ENCODE data around the gene ACTN2.
"Not testable (repeated sequence)": the region's sequence is repeated elsewhere in the genome, so short reads cannot be mapped to it uniquely, and the experiment has no call there.

Gene ACTN2

GRCh38 chr1:236685917-236686814 lies at the start of gene ACTN2:
TSS of gene ACTN2 (plus strand) at chr1:236686499. CDS start at chr1:236686674, 175 bp downstream.
- peak; percentile 78 for DNase-seq

- DNase-seq: peak; percentile 40
Measured at GRCh38 chr1:236638945-236639344, 47.4 kb upstream of the ACTN2 start.

GRCh38 chr1:236639686-236640085 lies 46.6 kb upstream of the ACTN2 start:
- peak; percentile 53 for DNase-seq

GRCh38 chr1:236642763-236643162 lies 43.5 kb upstream of the ACTN2 start:
- no peak for DNase-seq

GRCh38 chr1:236645016-236645680 lies 41.2 kb upstream of the ACTN2 start:
- no peak for DNase-seq

GRCh38 chr1:236654511-236654910 lies 31.8 kb upstream of the ACTN2 start:
- DNase-seq: no peak

- peak; percentile 31 for DNase-seq
Measured at GRCh38 chr1:236654957-236655356, 31.3 kb upstream of the ACTN2 start.

GRCh38 chr1:236657398-236657797 lies 28.9 kb upstream of the ACTN2 start:
- no peak for DNase-seq

GRCh38 chr1:236659792-236660587 lies 26.3 kb upstream of the ACTN2 start:
- peak; percentile 28 for DNase-seq

GRCh38 chr1:236663934-236664333 lies 22.4 kb upstream of the ACTN2 start:
- no peak for DNase-seq

- not testable (repeated sequence) for DNase-seq
Measured at GRCh38 chr1:236668909-236669308, 17.4 kb upstream of the ACTN2 start.

- no peak for DNase-seq
Measured at GRCh38 chr1:236670060-236670459, 16.2 kb upstream of the ACTN2 start.

- DNase-seq: no peak
Measured at GRCh38 chr1:236673289-236673919, 12.9 kb upstream of the ACTN2 start.

- no peak for DNase-seq
Measured at GRCh38 chr1:236677641-236678235, 8.6 kb upstream of the ACTN2 start.

GRCh38 chr1:236681219-236681618 lies 5.1 kb upstream of the ACTN2 start:
- peak; percentile 35 for DNase-seq

- peak; percentile 39 for DNase-seq
Measured at GRCh38 chr1:236685205-236685916, 938 bp upstream of the ACTN2 start.

- DNase-seq: peak; percentile 22
Measured at GRCh38 chr1:236686815-236687160, 489 bp downstream of the ACTN2 start.

- no peak for DNase-seq
Measured at GRCh38 chr1:236687273-236687672, 974 bp downstream of the ACTN2 start.

GRCh38 chr1:236688705-236689104 lies 2.4 kb downstream of the ACTN2 start:
- no peak for DNase-seq

GRCh38 chr1:236689713-236690569 lies 3.6 kb downstream of the ACTN2 start:
- DNase-seq: no peak

- no peak for DNase-seq
Measured at GRCh38 chr1:236691348-236691747, 5.0 kb downstream of the ACTN2 start.

Data from right hindlimb (tissue), 1 donor.